BJ (cell line): ENCODE results near the gene SUSD4. TPM values are rescaled to one million over a fixed set of nuclear protein-coding genes. Genes with fewer than 3 reads are reported as not detected.

Experiments used
- CTCF ChIA-PET: fragments of 350-600 bp; formaldehyde crosslinking; extraction: SDS; loops from one replicate; lab custom pipeline; 2021; ENCODE audit warnings: antibody characterized with exemption, inconsistent platforms; lab: Yijun Ruan, JAX
- POLR2A ChIA-PET: fragments of 300-600 bp; sonication (Branson Sonifier 250); formaldehyde crosslinking; extraction: SDS; loops from one replicate; lab custom pipeline; 2021; ENCODE audit warnings: antibody characterized with exemption; lab: Charles Lee
- DNase-seq: peaks from one replicate; pipeline ENCODE4 v3.0.0-alpha.2; 2011; ENCODE audit warnings: low read depth
- H3K27me3 ChIP-seq: 2 replicates; pipeline ENCODE4 v1.6.0; 2011; ENCODE audit warnings: low read length; ENCODE audit not compliant: control insufficient read depth, insufficient read depth
- H3K36me3 ChIP-seq: 2 replicates; pipeline ENCODE4 v1.5.1; 2011; ENCODE audit warnings: low read length; ENCODE audit not compliant: control insufficient read depth, insufficient read depth
- H3K4me3 ChIP-seq: 2 replicates; pipeline ENCODE4 v1.5.1; 2011; ENCODE audit warnings: low read depth, mild to moderate bottlenecking, control low read depth, low read length
- CTCF ChIP-seq: IDR thresholded peaks from 2 replicates; pipeline ENCODE4 v1.5.1; 2011; ENCODE audit warnings: low read depth, mild to moderate bottlenecking, control low read depth, inconsistent platforms, low read length, moderate library complexity; ENCODE audit not compliant: insufficient read depth
- polyA plus RNA-seq: library from polyadenylated mRNA; depleted of rRNA; stranded (reverse); fragments of >200 nt; gene quantifications from 2 replicates; pipeline ENCODE4 v1.2.3, GENCODE V29; 2011

Gene SUSD4
- polyA plus RNA-seq, 1 experiment = 0.32 TPM

GRCh38 chr1:223349241-223349640 is 14.7 kb downstream of the SUSD4 start:
- POLR2A ChIA-PET = no interaction called here
- DNase-seq = no peak
- H3K36me3 ChIP-seq = no peaks in the 10 kb centered on the region
- TF ChIP-seq CTCF = no peak
- H3K27me3 ChIP-seq = no peaks in the 10 kb centered on the region; the same call in none of the 2 replicates
- CTCF ChIA-PET = interaction anchor here (0.9 to 1.0 kb wide), 2 partner anchors 10 to 14 kb away, joined by 3 to 4 read pairs; no protein-coding TSS in a partner anchor
- H3K4me3 ChIP-seq = no peak overlapping the region

- POLR2A ChIA-PET = no interaction called here
- H3K4me3 ChIP-seq = no peak overlapping the region
- CTCF ChIA-PET = interaction anchor here (0.9 kb wide), 1 partner anchor 10 kb away, joined by 3 read pairs; no protein-coding TSS in a partner anchor
- H3K36me3 ChIP-seq = no peaks in the 10 kb centered on the region
- no peak for TF ChIP-seq CTCF
- no peaks in the 10 kb centered on the region; the same call in 1 of the 2 replicates for H3K27me3 ChIP-seq
- DNase-seq = no peak
These were observed 15.5 kb downstream of the SUSD4 start for GRCh38 chr1:223348439-223348838.

- no peak for TF ChIP-seq CTCF
- CTCF ChIA-PET = no interaction called here
These were observed 16.4 kb downstream of the SUSD4 start for GRCh38 chr1:223347583-223347982.

GRCh38 chr1:223346311-223346710 is 17.7 kb downstream of the SUSD4 start:
- CTCF ChIA-PET = no interaction called here
- Histone ChIP-seq H3K27me3 (no peaks in the 10 kb centered on the region), H3K36me3 (no peaks in the 10 kb centered on the region), H3K4me3 (no peak overlapping the region)
- DNase-seq = no peak
- no peak for TF ChIP-seq CTCF
- POLR2A ChIA-PET = no interaction called here

More at GRCh38 chr1:223347583-223347982, 16.4 kb downstream of the SUSD4 start:
- DNase-seq = no peak
- Histone ChIP-seq H3K36me3 (no peaks in the 10 kb centered on the region), H3K27me3 (no peaks in the 10 kb centered on the region; the same call in 1 of the 2 replicates), H3K4me3 (no peak overlapping the region)
- POLR2A ChIA-PET = no interaction called here

- DNase-seq = no peak
- ChIA-PET CTCF (no interaction called here), POLR2A (no interaction called here)
- no peak overlapping the region for H3K4me3 ChIP-seq
- H3K36me3 ChIP-seq = no peaks in the 10 kb centered on the region
- H3K27me3 ChIP-seq = no peaks in the 10 kb centered on the region; the same call in 1 of the 2 replicates
- no peak for TF ChIP-seq CTCF
These were observed 18.3 kb downstream of the SUSD4 start for GRCh38 chr1:223345720-223346119.
